ENCODE measurements around the gene UGT1A10. TPM values are rescaled to one million over a fixed set of nuclear protein-coding genes. Genes with fewer than 3 reads are reported as not detected.
"Not testable (repeated sequence)": the region's sequence is repeated elsewhere in the genome, so short reads cannot be mapped to it uniquely, and the experiment has no call there.

Gene UGT1A10
- total RNA-seq, 2 donors from 2014 or later = not detected

DNA sequence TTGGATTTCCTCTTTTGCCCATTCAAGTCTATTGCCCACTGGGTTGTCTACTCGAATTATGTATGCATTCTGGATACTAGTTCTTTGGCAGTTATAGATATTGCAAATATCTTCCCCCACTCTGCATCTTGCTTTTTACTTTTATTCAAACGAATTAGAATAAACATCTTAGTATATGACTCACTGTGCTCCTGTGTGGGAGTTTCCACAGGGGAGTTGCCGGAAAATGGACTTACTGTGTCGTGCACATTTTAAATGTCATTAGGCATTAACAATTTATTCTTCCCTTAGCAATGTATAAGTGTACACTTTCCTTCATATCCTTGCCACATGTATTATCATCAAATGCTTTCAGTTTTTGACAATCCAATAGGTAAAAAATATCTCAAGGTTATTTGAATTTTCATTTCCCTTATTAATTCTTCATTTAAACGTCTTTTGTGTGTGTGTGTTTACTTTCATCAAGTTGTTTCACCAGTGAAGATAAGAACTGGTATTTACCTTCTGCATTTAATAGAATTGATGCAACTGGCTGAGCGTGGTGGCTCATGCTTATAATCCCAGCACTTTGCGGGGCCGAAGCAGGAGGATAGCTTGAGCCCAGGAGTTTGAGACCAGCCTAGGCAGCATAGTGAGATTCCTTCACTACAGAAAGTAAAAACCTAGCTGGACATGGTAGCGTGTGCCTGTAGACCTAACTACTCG is 71.8 kb downstream of the UGT1A10 start:
- no peak overlapping the region for H3K27ac Mint-ChIP-seq
- DNase-seq (no peak), ATAC-seq (replicated peaks in 1 of 2) (no peak)
- H3K27me3 Mint-ChIP-seq (ENCODE audit: low read depth) = peaks cover 16% of the 10 kb centered on the region
- no peaks in the 10 kb centered on the region for H3K4me1 Mint-ChIP-seq (ENCODE audit: low read depth)
- no peaks in the 10 kb centered on the region for H3K9me3 Mint-ChIP-seq
- no peak overlapping the region for H3K4me3 Mint-ChIP-seq
- no peaks in the 10 kb centered on the region for H3K36me3 Mint-ChIP-seq (ENCODE audit: insufficient read depth in 2 of 2)

- H3K4me1 Mint-ChIP-seq (ENCODE audit: low read depth) = peaks cover 8% of the 10 kb centered on the region
- no peak overlapping the region for H3K4me3 Mint-ChIP-seq
- no peaks in the 10 kb centered on the region for H3K9me3 Mint-ChIP-seq
- H3K27ac Mint-ChIP-seq = no peak overlapping the region
- no peak for ATAC-seq (replicated peaks in 1 of 2)
- no peak for DNase-seq
- peaks cover 16% of the 10 kb centered on the region for H3K27me3 Mint-ChIP-seq (ENCODE audit: low read depth)
- no peaks in the 10 kb centered on the region for H3K36me3 Mint-ChIP-seq (ENCODE audit: insufficient read depth in 2 of 2)
Measured at GRCh38 chr2:233708942-233709341, 72.7 kb downstream of the UGT1A10 start.

DNA sequence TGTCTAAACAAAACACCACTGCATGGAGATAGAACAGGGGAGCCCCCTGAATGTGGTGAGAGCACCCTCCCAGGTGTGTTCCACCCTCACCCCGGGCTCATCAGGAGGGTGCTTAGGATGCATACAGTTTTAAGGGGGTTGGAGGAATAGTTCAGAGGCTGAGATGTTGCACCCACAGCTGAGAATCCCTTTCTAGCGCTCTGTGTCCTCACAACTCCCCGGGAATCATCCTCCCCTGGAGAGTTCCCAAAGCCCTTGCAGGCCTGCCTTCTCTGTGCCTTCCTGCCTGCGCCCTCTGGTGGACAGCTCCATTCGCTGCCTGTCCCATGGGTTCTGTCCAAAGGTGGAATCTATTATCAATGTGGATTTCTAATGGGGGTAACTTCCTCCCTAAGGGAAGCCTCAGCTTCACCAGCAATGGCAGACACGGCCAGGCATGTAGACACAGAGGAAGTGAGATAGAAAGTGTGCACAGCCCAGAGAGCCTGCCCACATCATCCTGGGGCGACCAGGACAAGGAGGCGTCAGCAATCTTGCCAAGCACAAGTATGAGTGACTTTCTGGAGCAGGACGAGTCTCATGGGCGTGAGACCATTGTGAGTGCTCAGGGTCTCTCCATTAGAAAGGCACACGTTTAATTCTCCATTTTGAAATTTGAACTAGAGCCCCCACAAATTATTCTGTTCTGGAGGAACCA is 75.2 kb downstream of the UGT1A10 start:
- Mint-ChIP-seq H3K9me3 (no peaks in the 10 kb centered on the region), H3K36me3 (ENCODE audit: insufficient read depth in 2 of 2) (no peaks in the 10 kb centered on the region), H3K27ac (no peak overlapping the region), H3K27me3 (ENCODE audit: low read depth) (peaks cover 24% of the 10 kb centered on the region), H3K4me3 (no peak overlapping the region), H3K4me1 (ENCODE audit: low read depth) (peaks cover 10% of the 10 kb centered on the region)
- DNase-seq (peak; percentile 74), ATAC-seq (replicated peaks in 1 of 2) (peak; percentile 62 to 65)

GRCh38 chr2:233712611-233713261 is 76.5 kb downstream of the UGT1A10 start, which contains the start of gene UGT1A5:
Gene UGT1A5 (plus strand): TSS chr2:233712907. CDS start chr2:233712992, 85 bp downstream.
- Mint-ChIP-seq H3K9me3 (no peaks in the 10 kb centered on the region), H3K4me1 (ENCODE audit: low read depth) (peaks cover 10% of the 10 kb centered on the region), H3K36me3 (ENCODE audit: insufficient read depth in 2 of 2) (no peaks in the 10 kb centered on the region), H3K4me3 (no peak within 1 kb of the TSS), H3K27ac (no peak within 1 kb of the TSS), H3K27me3 (ENCODE audit: low read depth) (peaks cover 32% of the 10 kb centered on the region)
- DNase-seq (no peak), ATAC-seq (replicated peaks in 1 of 2) (no peak)

- no peaks in the 10 kb centered on the region for H3K9me3 Mint-ChIP-seq
- H3K36me3 Mint-ChIP-seq (ENCODE audit: insufficient read depth in 2 of 2) = no peaks in the 10 kb centered on the region
- ATAC-seq (replicated peaks in 1 of 2) (no peak), DNase-seq (no peak)
- H3K27me3 Mint-ChIP-seq (ENCODE audit: low read depth) = peaks cover 37% of the 10 kb centered on the region
- H3K4me1 Mint-ChIP-seq (ENCODE audit: low read depth) = peaks cover 10% of the 10 kb centered on the region
- H3K27ac Mint-ChIP-seq = no peak overlapping the region
- H3K4me3 Mint-ChIP-seq = no peak overlapping the region
Measured at GRCh38 chr2:233713262-233713615, 77.0 kb downstream of the UGT1A10 start.

DNA sequence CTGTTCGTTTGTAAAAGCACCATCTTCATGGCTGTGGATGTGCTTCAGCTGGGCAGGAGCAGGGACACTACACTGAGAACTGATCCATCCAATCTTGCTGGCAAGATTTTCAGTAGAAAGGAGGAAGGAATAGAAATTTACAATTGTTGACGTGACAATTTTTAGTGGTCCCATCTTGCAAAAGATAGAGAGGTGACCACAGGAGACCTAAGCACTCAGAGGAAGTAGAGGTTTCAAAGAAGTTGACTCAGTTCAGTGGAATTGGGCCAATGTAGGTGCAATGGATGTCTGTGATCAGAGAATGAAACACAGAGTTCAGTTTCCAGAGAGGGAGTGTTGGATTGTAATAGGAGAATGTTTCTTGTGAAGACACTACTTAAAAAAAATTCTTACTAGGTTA is 77.9 kb downstream of the UGT1A10 start:
- peak in 1 of 2 donors; percentile 32 for ATAC-seq (replicated peaks in 1 of 2)
- Mint-ChIP-seq H3K4me1 (ENCODE audit: low read depth) (peaks cover 10% of the 10 kb centered on the region), H3K4me3 (no peak overlapping the region), H3K9me3 (no peaks in the 10 kb centered on the region), H3K27me3 (ENCODE audit: low read depth) (peaks cover 44% of the 10 kb centered on the region), H3K36me3 (ENCODE audit: insufficient read depth in 2 of 2) (no peaks in the 10 kb centered on the region), H3K27ac (no peak overlapping the region)
- DNase-seq = no peak

DNA sequence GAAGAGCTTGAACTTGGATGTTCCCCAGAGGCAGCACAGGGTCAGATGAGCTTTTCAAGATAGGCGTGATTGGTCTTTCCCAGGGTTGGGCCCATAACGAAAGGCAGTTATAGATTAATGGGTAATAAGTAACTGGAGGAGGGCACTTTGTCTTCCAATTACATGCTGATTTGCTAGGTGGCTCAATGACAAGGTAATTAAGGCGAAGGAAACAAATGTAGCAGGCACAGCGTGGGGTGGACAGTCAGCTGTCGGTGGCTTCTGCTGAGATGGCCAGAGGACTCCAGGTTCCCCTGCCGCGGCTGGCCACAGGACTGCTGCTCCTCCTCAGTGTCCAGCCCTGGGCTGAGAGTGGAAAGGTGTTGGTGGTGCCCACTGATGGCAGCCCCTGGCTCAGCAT is 82.3 kb downstream of the UGT1A10 start, which contains the start of gene UGT1A4:
Gene UGT1A4 (plus strand): TSS at position 185 of the 400 bp plus-strand sequence. CDS start 85 bp downstream, at position 270.
- H3K4me3 Mint-ChIP-seq = no peak within 1 kb of the TSS
- no peaks in the 10 kb centered on the region for H3K9me3 Mint-ChIP-seq
- ATAC-seq (replicated peaks in 1 of 2) (no peak), DNase-seq (no peak)
- peaks cover 10% of the 10 kb centered on the region for H3K4me1 Mint-ChIP-seq (ENCODE audit: low read depth)
- no peaks in the 10 kb centered on the region for H3K36me3 Mint-ChIP-seq (ENCODE audit: insufficient read depth in 2 of 2)
- peaks cover 46% of the 10 kb centered on the region for H3K27me3 Mint-ChIP-seq (ENCODE audit: low read depth)
- H3K27ac Mint-ChIP-seq = no peak within 1 kb of the TSS

DNA sequence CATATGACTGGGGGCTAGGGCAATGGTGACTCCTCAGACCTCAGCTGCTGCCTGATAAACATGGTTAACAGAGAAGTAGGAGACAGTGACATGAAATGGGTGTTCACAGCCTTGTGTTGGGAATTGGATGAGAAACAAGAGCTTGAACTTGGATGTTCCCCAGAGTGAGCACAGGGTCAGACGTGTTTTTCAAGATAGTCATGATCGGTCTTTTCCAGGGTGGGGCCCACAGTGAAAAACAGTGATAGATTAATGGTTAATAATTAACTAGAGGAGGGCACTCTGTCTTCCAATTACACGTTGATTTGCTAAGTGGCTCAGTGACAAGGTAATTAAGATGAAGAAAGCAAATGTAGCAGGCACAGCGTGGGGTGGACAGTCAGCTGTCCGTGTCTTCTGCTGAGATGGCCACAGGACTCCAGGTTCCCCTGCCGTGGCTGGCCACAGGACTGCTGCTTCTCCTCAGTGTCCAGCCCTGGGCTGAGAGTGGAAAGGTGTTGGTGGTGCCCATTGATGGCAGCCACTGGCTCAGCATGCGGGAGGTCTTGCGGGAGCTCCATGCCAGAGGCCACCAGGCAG is 92.6 kb downstream of the UGT1A10 start, which contains the start of gene UGT1A3:
Gene UGT1A3 (plus strand): TSS at position 320 of the 579 bp plus-strand sequence. CDS start 85 bp downstream, at position 405.
- ATAC-seq (replicated peaks in 1 of 2) = no peak
- Mint-ChIP-seq H3K36me3 (ENCODE audit: insufficient read depth in 2 of 2) (no peaks in the 10 kb centered on the region), H3K27ac (no peak within 1 kb of the TSS), H3K27me3 (ENCODE audit: low read depth) (no peaks in the 10 kb centered on the region), H3K4me1 (ENCODE audit: low read depth) (no peaks in the 10 kb centered on the region), H3K9me3 (no peaks in the 10 kb centered on the region), H3K4me3 (no peak within 1 kb of the TSS)
- DNase-seq = no peak

DNA sequence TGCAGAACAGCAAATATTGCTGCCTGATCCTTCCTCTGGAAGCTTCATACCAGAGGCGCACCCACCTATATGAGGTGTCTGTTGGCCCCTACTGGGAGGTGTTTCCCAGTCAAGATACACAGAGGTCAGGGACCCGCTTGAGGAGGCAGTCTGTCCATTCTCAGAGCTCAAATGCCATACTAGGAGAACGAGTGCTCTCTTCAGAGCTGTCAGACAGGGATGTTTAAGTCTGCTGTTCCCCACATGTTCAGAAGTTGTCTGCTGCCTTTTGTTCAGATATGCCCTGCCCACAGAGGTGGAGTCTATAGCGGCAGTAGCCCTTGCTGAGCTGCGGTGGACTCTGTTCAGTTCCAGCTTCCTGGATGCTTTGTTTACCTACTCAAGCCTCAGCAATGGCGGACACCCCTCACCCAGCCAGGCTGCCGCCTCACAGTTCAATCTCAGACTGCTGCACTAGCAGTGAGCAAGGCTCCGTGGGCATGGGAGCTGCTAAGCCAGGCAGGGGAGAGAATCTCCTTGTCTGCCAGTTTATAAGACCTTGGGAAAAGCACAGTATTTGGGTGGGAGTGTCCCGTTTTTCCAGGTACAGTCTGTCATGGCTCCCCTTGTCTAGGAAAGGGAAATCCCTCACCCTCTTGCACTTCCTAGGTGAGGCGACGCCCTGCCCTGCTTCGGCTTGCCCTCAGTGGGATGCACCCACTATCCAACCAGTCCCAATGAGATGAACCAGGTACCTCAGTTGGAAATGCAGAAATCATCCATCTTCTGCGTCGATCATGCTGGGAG is 100.8 kb downstream of the UGT1A10 start:
- DNase-seq; H3K27ac Mint-ChIP-seq; ATAC-seq (replicated peaks in 1 of 2); H3K9me3 Mint-ChIP-seq; H3K4me1 Mint-ChIP-seq (ENCODE audit: low read depth); H3K4me3 Mint-ChIP-seq; H3K36me3 Mint-ChIP-seq (ENCODE audit: insufficient read depth in 2 of 2): not testable (repeated sequence)
- H3K27me3 Mint-ChIP-seq (ENCODE audit: low read depth) = peaks cover 35% of the 10 kb centered on the region

DNA sequence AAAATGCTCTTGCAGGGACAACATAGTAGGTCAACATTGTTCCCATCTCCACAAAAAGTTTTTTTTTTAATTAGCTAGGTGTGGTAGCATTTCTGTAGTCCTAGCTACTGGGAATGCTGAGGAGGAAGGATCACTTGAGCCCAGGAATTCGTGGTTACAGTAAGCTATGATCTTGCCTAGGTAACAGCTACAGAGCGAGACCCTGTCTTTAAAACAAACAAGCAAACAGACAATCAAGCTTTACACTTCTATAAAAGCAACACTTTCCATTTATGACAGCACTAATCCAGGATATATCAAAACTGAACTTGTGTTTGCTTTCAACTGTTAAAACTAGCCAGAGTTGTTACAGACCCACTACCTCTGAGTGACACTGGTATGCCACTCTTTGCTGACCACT is 104.6 kb downstream of the UGT1A10 start:
- ATAC-seq (replicated peaks in 1 of 2) = no peak
- no peak overlapping the region for H3K4me3 Mint-ChIP-seq

DNA sequence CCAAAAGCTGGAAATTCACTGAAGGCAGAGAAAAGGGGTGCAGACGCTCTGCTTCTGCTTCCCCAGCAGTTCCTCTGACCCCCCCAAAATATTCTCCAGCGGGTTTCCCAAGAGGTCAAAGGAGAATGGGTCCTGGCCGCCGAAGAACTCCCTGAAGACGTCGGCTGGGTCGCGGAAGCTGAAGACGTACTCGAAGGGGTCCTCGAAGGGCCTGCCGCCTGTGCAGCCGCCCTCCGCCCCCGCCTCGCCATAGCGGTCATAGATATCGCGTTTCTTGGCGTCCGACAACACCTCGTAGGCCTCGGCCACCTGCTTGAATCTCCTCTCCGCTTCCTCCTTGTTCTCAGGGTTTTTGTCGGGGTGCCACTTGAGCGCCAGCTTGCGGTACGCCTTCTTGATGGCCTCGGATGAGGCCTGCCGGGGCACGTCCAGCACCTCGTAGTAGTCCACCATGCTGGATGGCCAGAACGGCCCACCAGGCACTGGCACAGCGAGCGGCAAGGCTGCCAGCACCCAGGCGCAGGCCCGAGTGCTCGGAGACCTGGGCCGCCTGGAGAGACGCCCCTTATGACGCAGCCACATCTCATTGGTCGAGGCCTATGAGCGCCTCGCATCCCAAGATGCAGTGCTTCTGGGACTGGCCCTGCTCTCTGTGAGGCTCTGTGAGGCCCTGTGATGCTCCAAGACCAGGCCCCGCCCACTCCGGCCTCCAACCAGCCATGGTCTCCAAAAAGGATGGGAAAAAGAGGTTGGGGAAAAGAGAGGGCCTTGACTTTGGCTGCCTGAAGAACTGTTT is 107.4 kb downstream of the UGT1A10 start:
- Mint-ChIP-seq H3K36me3 (ENCODE audit: insufficient read depth in 2 of 2) (no peaks in the 10 kb centered on the region), H3K9me3 (no peaks in the 10 kb centered on the region), H3K4me1 (ENCODE audit: low read depth) (no peaks in the 10 kb centered on the region), H3K27me3 (ENCODE audit: low read depth) (peaks cover 12% of the 10 kb centered on the region), H3K4me3 (no peak overlapping the region), H3K27ac (no peak overlapping the region)
- no peak for DNase-seq
- no peak for ATAC-seq (replicated peaks in 1 of 2)

More for the DNA sequence above, 104.6 kb downstream of the UGT1A10 start:
- Mint-ChIP-seq H3K9me3 (no peaks in the 10 kb centered on the region), H3K27me3 (ENCODE audit: low read depth) (peaks cover 17% of the 10 kb centered on the region), H3K4me1 (ENCODE audit: low read depth) (no peaks in the 10 kb centered on the region), H3K27ac (no peak overlapping the region), H3K36me3 (ENCODE audit: insufficient read depth in 2 of 2) (no peaks in the 10 kb centered on the region)
- no peak for DNase-seq

All from activated T-cell treated with anti-CD3 and anti-CD28 coated beads, Interleukin-2, amount 50 U/mL, for 72 hours (primary cell).